Right lobe of liver (tissue), 6 donors: ENCODE data around the gene SUZ12. TPM values are rescaled to one million over a fixed set of nuclear protein-coding genes. Genes with fewer than 3 reads are reported as not detected.

ENCODE experiments used
- ATAC-seq, 4 donors: fragments of 200-7000 bp; cut with Tn5 transposase; one replicate each; pipeline ENCODE4 v1.9.1; 2020; ENCODE audit warnings: mild to moderate bottlenecking in 4 of 4, moderate library complexity in 4 of 4
- DNase-seq, 3 donors: peaks; one replicate each; pipeline ENCODE4 v3.0.0-alpha.2; 2020
- H3K27ac ChIP-seq, 3 donors: fragments of 200-600 bp; one replicate each; pipeline ENCODE4 v1.8.0; 2022
- H3K27me3 ChIP-seq, 2 donors: fragments of 200-600 bp; one replicate each; pipeline ENCODE4 v1.8.0; 2022
- H3K36me3 ChIP-seq, 4 donors: fragments of 200-600 bp; sonication (generic) in 1 of 4; one replicate each; pipeline versions ENCODE4 v1.5.1 to v1.8.0; 2017 to 2022; ENCODE audit warnings: control low read depth in 1 of 4
- H3K4me1 ChIP-seq, 4 donors: fragments of 200-600 bp; sonication (generic) in 1 of 4; one replicate each; pipeline versions ENCODE4 v1.5.1 to v1.8.0; 2017 to 2022; ENCODE audit warnings: control low read depth in 1 of 4
- H3K4me3 ChIP-seq, 3 donors: fragments of 200-600 bp; one replicate each; pipeline ENCODE4 v1.8.0; 2022
- H3K9me3 ChIP-seq, 4 donors: fragments of 200-600 bp; sonication (generic) in 1 of 4; one replicate each; pipeline versions ENCODE4 v1.5.1 to v1.8.0; 2017 to 2022; ENCODE audit warnings: control low read depth in 1 of 4
- POLR2A ChIP-seq: fragments of 450-650 bp; IDR thresholded peaks from one replicate; pipeline ENCODE4 v1.6.1; 2017; ENCODE audit warnings: antibody characterized with exemption, mild to moderate bottlenecking
- WGBS: methylation state at CpG from one replicate; pipeline ENCODE4 v1.1.6; 2018; ENCODE audit warnings: low coverage, low lambda C conversion rate; ENCODE audit not compliant: insufficient coverage; ENCODE audit errors: missing lambda C conversion rate; 5-methylcytosine and 5-hydroxymethylcytosine counted together
- intact Hi-C, 2 donors: fragments of 100-400 bp; cut with DNase I; formaldehyde crosslinking; loops; one replicate each; pipeline versions ENCODE4 v1.11.2 to v1.14.1; 2022
- total RNA-seq, 6 experiments: library from RNA; depleted of rRNA in 2 of 6; stranded (reverse); fragments of >200 nt in 2 of 6; fragmentation: NEBNext Ultra II Directional in 3 of 6; extraction: Animal tissue kit (Norgen Biotek cat#: 25700) in 3 of 6; gene quantifications; one replicate each; pipeline versions ENCODE4 v1.1.0 to v1.2.4, GENCODE V29; 2016 to 2023
- TF ChIP-seq, protein P1 (sequence below), 4 donors: fragments of 200-600 bp in 3 of 4; fragments of 450-650 bp in 1 of 4; IDR thresholded peaks; one replicate each; pipeline versions ENCODE4 v1.5.1 to v1.8.0; 2016 to 2022; ENCODE audit warnings: antibody characterized with exemption in 4 of 4, mild to moderate bottlenecking in 2 of 4
- donor health status: DM: no; HTN: yes; CAD: no.
- donor health status: DM: no; HTN: no; CAD: no.
- donor health status: DM: no; HTN: no; CAD: no.
- donor health status: DM: no; HTN: yes; CAD: no.
- donor health status: DM: no; HTN: yes; CAD: no.

The SUZ12 gene
- total RNA-seq, 6 experiments from 2014 or later: 8.0 to 12.1 (median 10.6) TPM

GRCh38 chr17:32015245-32016013 is 78.6 kb downstream of the SUZ12 start:
- Histone ChIP-seq H3K36me3 (no peaks in the 10 kb centered on the region), H3K27me3 (no peaks in the 10 kb centered on the region), H3K9me3 (no peaks in the 10 kb centered on the region), H3K4me1 (no peaks in the 10 kb centered on the region), H3K27ac (no peak overlapping the region), H3K4me3 (no peak overlapping the region)
- WGBS: 63% methylated on average over 9 of the region's 9 CpGs
- ATAC-seq (no peak), DNase-seq (no peak)
- intact Hi-C loops: no loop called here
- TF ChIP-seq POLR2A: no peak
- TF ChIP-seq, protein P1, sequence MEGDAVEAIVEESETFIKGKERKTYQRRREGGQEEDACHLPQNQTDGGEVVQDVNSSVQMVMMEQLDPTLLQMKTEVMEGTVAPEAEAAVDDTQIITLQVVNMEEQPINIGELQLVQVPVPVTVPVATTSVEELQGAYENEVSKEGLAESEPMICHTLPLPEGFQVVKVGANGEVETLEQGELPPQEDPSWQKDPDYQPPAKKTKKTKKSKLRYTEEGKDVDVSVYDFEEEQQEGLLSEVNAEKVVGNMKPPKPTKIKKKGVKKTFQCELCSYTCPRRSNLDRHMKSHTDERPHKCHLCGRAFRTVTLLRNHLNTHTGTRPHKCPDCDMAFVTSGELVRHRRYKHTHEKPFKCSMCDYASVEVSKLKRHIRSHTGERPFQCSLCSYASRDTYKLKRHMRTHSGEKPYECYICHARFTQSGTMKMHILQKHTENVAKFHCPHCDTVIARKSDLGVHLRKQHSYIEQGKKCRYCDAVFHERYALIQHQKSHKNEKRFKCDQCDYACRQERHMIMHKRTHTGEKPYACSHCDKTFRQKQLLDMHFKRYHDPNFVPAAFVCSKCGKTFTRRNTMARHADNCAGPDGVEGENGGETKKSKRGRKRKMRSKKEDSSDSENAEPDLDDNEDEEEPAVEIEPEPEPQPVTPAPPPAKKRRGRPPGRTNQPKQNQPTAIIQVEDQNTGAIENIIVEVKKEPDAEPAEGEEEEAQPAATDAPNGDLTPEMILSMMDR (IDR thresholded peaks at IDR 0.05): no peak

DNA sequence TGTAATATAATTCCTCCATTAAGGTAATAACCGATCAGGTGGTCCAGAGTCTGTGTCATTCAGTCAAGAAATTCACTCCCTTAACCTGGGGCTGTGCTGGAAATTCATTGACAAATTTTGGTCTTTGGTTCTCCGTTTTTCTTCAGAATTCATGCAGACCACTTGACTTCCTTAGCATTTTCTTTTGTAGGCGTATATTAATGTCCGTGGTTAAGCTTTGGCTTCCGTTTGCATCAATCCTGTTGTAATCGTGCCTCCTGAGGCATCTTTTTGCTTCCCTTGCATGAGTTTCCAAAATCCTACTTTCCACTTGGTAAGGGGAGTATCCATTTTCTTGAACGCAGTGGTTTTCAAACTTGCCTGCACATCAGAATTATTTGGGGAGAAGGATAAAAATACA is 79.4 kb downstream of the SUZ12 start:
- no peak for TF ChIP-seq POLR2A
- TF ChIP-seq, protein P1 (IDR thresholded peaks at IDR 0.05): no peak
- no peak for ATAC-seq
- no peaks in the 10 kb centered on the region for H3K4me1 ChIP-seq
- DNase-seq: no peak
- no peaks in the 10 kb centered on the region for H3K36me3 ChIP-seq
- intact Hi-C loops: no loop called here
- no peak overlapping the region for H3K27ac ChIP-seq
- no peaks in the 10 kb centered on the region for H3K27me3 ChIP-seq
- H3K4me3 ChIP-seq: no peak overlapping the region
- WGBS: 54% methylated on average over 7 of the region's 7 CpGs
- H3K9me3 ChIP-seq: no peaks in the 10 kb centered on the region

- Histone ChIP-seq H3K27me3 (no peaks in the 10 kb centered on the region), H3K27ac (no peak overlapping the region), H3K4me3 (no peak overlapping the region), H3K9me3 (no peaks in the 10 kb centered on the region), H3K4me1 (no peaks in the 10 kb centered on the region), H3K36me3 (peaks cover 0 to 3% (median 0%) of the 10 kb centered on the region in 4 donors)
- intact Hi-C loops: no loop called here
- ATAC-seq (no peak), DNase-seq (no peak)
- no peak for TF ChIP-seq POLR2A
- TF ChIP-seq, protein P1 (IDR thresholded peaks at IDR 0.05): no peak
- WGBS: 71% methylated on average over 1 of the region's 1 CpG
Observed at GRCh38 chr17:32019228-32019627, 82.4 kb downstream of the SUZ12 start.

GRCh38 chr17:32020943-32021614 is 84.3 kb downstream of the SUZ12 start:
- whole genome bisulfite sequencing: 88% methylated on average over 4 of the region's 16 CpGs
- H3K4me1 ChIP-seq: no peaks in the 10 kb centered on the region
- intact Hi-C loops: no loop called here
- no peak for TF ChIP-seq POLR2A
- TF ChIP-seq, protein P1 (IDR thresholded peaks at IDR 0.05): no peak
- peaks cover 0 to 3% (median 0%) of the 10 kb centered on the region in 4 donors for H3K36me3 ChIP-seq
- DNase-seq: no peak
- H3K4me3 ChIP-seq: no peak overlapping the region
- H3K9me3 ChIP-seq: no peaks in the 10 kb centered on the region
- ATAC-seq: no peak
- no peak overlapping the region for H3K27ac ChIP-seq
- H3K27me3 ChIP-seq: no peaks in the 10 kb centered on the region
